DOHH2 (cell line): Measurements from ENCODE around the gene GGACT.

ENCODE experiments used
- H3F3A ChIP-seq: fragments of 200-600 bp; sonication (generic), shearing (Covaris generic); 2 replicates; pipeline ENCODE4 v1.6.0; 2016; ENCODE audit warnings: antibody characterized with exemption, mild to moderate bottlenecking; ENCODE audit not compliant: control insufficient read depth, insufficient read depth
- H3K27ac ChIP-seq: fragments of 200-600 bp; sonication (generic); 2 replicates; pipeline ENCODE4 v1.5.1; 2014; ENCODE audit warnings: low read depth, mild to moderate bottlenecking, low read length, moderate library complexity
- H3K27me3 ChIP-seq: fragments of 200-600 bp; sonication (generic); 2 replicates; pipeline ENCODE4 v1.6.1; 2014; ENCODE audit warnings: mild to moderate bottlenecking, low read length, mixed read lengths; ENCODE audit not compliant: control insufficient read depth
- H3K36me3 ChIP-seq: fragments of 200-600 bp; sonication (generic); 2 replicates; pipeline ENCODE4 v1.6.1; 2014; ENCODE audit warnings: mild to moderate bottlenecking, low read length, moderate library complexity, mixed read lengths; ENCODE audit not compliant: control insufficient read depth
- H3K4me1 ChIP-seq: fragments of 200-600 bp; sonication (generic); 2 replicates; pipeline ENCODE4 v1.6.1; 2014; ENCODE audit warnings: mild to moderate bottlenecking, low read length, mixed read lengths; ENCODE audit not compliant: control insufficient read depth
- H3K4me2 ChIP-seq: fragments of 200-600 bp; sonication (generic); 2 replicates; pipeline ENCODE4 v1.6.0; 2014; ENCODE audit warnings: mild to moderate bottlenecking, low read length, moderate library complexity
- H3K4me3 ChIP-seq: fragments of 200-600 bp; sonication (generic); 2 replicates; pipeline ENCODE4 v1.5.1; 2014; ENCODE audit warnings: mild to moderate bottlenecking, low read length, mixed read lengths
- H3K79me2 ChIP-seq: fragments of 200-600 bp; sonication (generic); 2 replicates; pipeline ENCODE4 v1.6.1; 2014; ENCODE audit warnings: mild to moderate bottlenecking, low read length, mixed read lengths; ENCODE audit not compliant: control insufficient read depth
- H3K9me2 ChIP-seq: fragments of 200-600 bp; sonication (generic); replicated peaks from 2 replicates; pipeline ENCODE4 v1.6.1; 2014; ENCODE audit warnings: mild to moderate bottlenecking, low read length, mixed read lengths; ENCODE audit not compliant: control insufficient read depth
- H3K9me3 ChIP-seq: fragments of 200-600 bp; sonication (generic); 2 replicates; pipeline ENCODE4 v1.6.1; 2014; ENCODE audit warnings: antibody characterized with exemption, low read length, mixed read lengths; ENCODE audit not compliant: control insufficient read depth, insufficient read depth
- H4K20me1 ChIP-seq: fragments of 200-600 bp; sonication (generic); 2 replicates; pipeline ENCODE4 v1.6.0; 2014; ENCODE audit warnings: low read depth, mild to moderate bottlenecking, antibody characterized with exemption, low read length, moderate library complexity; ENCODE audit not compliant: control insufficient read depth, insufficient read depth
- CTCF ChIP-seq: fragments of 200-600 bp; sonication (generic); IDR thresholded peaks from one replicate; pipeline ENCODE4 v1.5.1; 2014; ENCODE audit warnings: antibody characterized with exemption, mild to moderate bottlenecking, low read depth, low read length; ENCODE audit not compliant: poor library complexity, severe bottlenecking
- EZH2phosphoT487 ChIP-seq: fragments of 200-600 bp; sonication (generic); IDR thresholded peaks from 2 replicates; pipeline ENCODE4 v1.6.1; 2017; ENCODE audit warnings: borderline replicate concordance, mild to moderate bottlenecking, antibody characterized with exemption, low read length, moderate library complexity, mixed read lengths

The GGACT gene

DNA sequence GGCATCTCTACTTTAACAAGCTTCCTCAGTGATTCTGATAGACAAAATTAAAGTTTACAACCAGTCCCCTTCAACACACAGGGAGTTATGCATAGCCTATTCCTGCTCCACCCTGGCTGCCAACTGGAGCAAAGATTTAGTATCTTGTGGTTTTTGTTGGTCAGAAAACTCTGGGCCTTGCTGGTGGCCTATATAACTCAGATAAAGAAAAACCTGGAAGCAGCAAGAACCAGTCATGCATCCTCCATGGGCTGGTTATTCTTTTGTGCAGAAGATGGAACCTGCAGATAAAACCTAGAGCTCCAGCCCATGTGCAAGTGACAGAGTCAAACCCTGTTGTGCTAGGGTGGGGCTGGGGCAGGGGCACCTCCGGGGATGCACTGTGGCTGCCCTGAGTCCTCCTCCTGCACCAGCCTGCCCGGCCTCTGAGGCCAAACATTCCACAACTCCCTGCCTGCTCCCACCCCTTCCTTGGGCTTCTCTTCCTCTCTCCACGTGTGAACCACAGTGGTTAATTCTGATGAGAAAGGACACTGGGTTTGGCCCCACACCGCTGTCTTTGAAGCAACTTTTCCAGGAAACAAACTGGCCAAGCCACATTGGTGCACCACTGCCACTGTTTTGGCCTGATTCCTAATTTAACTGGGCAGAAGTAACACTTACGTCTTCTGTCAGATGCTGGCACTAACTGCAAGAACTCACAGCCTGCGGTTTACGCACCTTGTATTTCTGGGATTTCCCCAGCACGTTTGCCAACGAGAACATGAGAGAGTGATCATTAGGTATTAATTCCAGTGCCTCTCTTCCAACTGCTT is 23.3 kb upstream of the GGACT start:
- Histone ChIP-seq H3K27ac (no peak overlapping the region), H3K27me3 (no peaks in the 10 kb centered on the region), H3K4me3 (no peak overlapping the region), H3F3A (0 out of 2 replicates have a peak, but pooled peaks cover 5% of the 10 kb centered on the region), H3K79me2 (no peaks in the 10 kb centered on the region), H4K20me1 (no peaks in the 10 kb centered on the region), H3K36me3 (peaks cover 7% of the 10 kb centered on the region; the same call in 1 of the 2 replicates), H3K9me3 (no peaks in the 10 kb centered on the region), H3K9me2 (no peaks in the 10 kb centered on the region), H3K4me2 (no peak overlapping the region), H3K4me1 (peaks cover 19% of the 10 kb centered on the region)
- no peak for TF ChIP-seq EZH2phosphoT487
- no peak for TF ChIP-seq CTCF

DNA sequence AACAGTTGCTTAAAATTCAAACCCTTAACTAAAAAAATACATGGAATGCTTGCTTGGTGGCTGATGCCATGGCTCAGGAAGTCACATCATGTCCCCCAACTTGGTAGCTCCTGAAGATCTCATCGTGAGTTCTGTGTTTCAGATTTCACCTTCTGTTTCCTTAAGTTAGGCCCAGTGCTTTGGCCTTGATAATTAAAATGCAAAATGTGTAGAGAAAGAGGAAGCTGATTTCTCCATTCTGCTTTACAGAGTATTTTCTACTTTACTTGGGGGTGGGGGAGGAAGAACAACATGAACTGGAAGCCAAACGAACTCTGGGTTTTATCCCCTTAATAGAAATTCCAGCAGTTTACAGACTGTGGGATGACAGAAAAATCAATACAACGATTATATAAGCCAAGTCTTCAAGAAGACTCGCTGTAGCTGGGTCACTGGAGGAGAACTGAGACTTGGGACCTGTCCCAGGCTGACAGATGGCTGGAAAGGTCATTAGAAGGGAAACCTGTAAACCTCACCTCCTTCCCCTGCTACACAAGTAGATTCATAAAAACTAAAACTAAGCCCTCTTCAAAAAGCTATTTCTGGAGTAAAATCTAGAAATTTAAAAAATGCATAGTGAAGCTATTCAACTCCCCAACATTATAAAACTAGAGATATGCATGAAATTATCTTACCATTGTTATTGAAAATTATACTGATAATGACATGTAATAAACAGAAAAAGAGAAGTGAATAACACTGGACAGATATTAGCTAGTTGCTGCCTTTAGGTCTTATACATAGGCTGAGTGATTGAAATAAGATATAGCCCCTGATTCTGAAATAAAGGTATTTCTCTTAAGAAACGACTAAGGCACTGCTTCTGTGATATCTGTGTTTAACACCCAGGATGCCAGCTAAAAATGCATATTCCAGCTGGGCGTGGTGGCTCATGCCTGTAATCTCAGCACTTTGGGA is 22.1 kb upstream of the GGACT start:
- Histone ChIP-seq H4K20me1 (no peaks in the 10 kb centered on the region), H3K9me2 (no peaks in the 10 kb centered on the region), H3F3A (0 out of 2 replicates have a peak, but pooled peaks cover 5% of the 10 kb centered on the region), H3K79me2 (no peaks in the 10 kb centered on the region), H3K36me3 (peaks cover 7% of the 10 kb centered on the region; the same call in 1 of the 2 replicates), H3K4me3 (peak overlapping the region; percentile 57), H3K4me2 (peak overlapping the region; percentile 77), H3K9me3 (no peaks in the 10 kb centered on the region), H3K4me1 (peaks cover 19% of the 10 kb centered on the region), H3K27ac (peak overlapping the region; percentile 73), H3K27me3 (no peaks in the 10 kb centered on the region)
- no peak for TF ChIP-seq CTCF
- no peak for TF ChIP-seq EZH2phosphoT487

- H4K20me1 ChIP-seq, result no peaks in the 10 kb centered on the region
- H3K4me1 ChIP-seq, result peaks cover 19% of the 10 kb centered on the region
- no peaks in the 10 kb centered on the region for H3K9me3 ChIP-seq
- H3K4me3 ChIP-seq, result no peak overlapping the region
- H3F3A ChIP-seq, result 0 out of 2 replicates have a peak, but pooled peaks cover 5% of the 10 kb centered on the region
- no peaks in the 10 kb centered on the region for H3K79me2 ChIP-seq
- no peak for TF ChIP-seq CTCF
- no peak for TF ChIP-seq EZH2phosphoT487
- H3K27ac ChIP-seq, result no peak overlapping the region
- H3K4me2 ChIP-seq, result no peak overlapping the region
- peaks cover 7% of the 10 kb centered on the region; the same call in 1 of the 2 replicates for H3K36me3 ChIP-seq
- no peaks in the 10 kb centered on the region for H3K27me3 ChIP-seq
- no peaks in the 10 kb centered on the region for H3K9me2 ChIP-seq
These were observed 20.3 kb upstream of the GGACT start for GRCh38 chr13:100608906-100609305.
